GM11168 (cell line): ENCODE data around the gene RTN4R.

Experiments
- in situ Hi-C: fragments of 300-500 bp; cut with MboI; formaldehyde crosslinking; loops from one replicate; pipeline ENCODE4 v1.12.0; 2022; ENCODE audit warnings: low sequenced_read_pairs; ENCODE audit not compliant: unreplicated experiment

Gene RTN4R

GRCh38 chr22:20268279-20269012, at the start of gene RTN4R:
Gene RTN4R, minus strand, starts transcription at chr22:20268318. Its CDS starts 226 bp downstream, at chr22:20268092.
- in situ Hi-C loops, result no loop called here

- in situ Hi-C loops, result loop anchor here (25.0 kb wide), 1 partner anchor 1405 kb away; the partner anchor contains the start of gene DGCR6
Observed at GRCh38 chr22:20317402-20318042, 49.4 kb upstream of the RTN4R start.

GRCh38 chr22:20316844-20317401, 48.8 kb upstream of the RTN4R start:
- in situ Hi-C loops, result loop anchor here (25.0 kb wide), 1 partner anchor 1405 kb away; the partner anchor contains the start of gene DGCR6

- in situ Hi-C loops, result loop anchor here (25.0 kb wide), 1 partner anchor 1404 kb away; the partner anchor contains the start of gene DGCR6
Observed at GRCh38 chr22:20316217-20316843, 48.2 kb upstream of the RTN4R start.

- in situ Hi-C loops, result loop anchor here (25.0 kb wide), 1 partner anchor 1403 kb away; the partner anchor contains the start of gene DGCR6
Observed at GRCh38 chr22:20315337-20316216, 47.5 kb upstream of the RTN4R start.

- in situ Hi-C loops, result loop anchor here (25.0 kb wide), 1 partner anchor 1403 kb away; the partner anchor contains the start of gene DGCR6
Observed at GRCh38 chr22:20314741-20315336, 46.7 kb upstream of the RTN4R start.

- in situ Hi-C loops, result loop anchor here (25.0 kb wide), 1 partner anchor 1402 kb away; the partner anchor contains the start of gene DGCR6
Observed at GRCh38 chr22:20314206-20314605, 46.1 kb upstream of the RTN4R start.

- in situ Hi-C loops, result loop anchor here (25.0 kb wide), 1 partner anchor 1401 kb away; the partner anchor contains the start of gene DGCR6
Observed at GRCh38 chr22:20313306-20314077, 45.4 kb upstream of the RTN4R start.

- in situ Hi-C loops, result loop anchor here (25.0 kb wide), 1 partner anchor 1400 kb away; the partner anchor contains the start of gene DGCR6
Observed at GRCh38 chr22:20312396-20313191, 44.5 kb upstream of the RTN4R start.

GRCh38 chr22:20311249-20312062, 43.3 kb upstream of the RTN4R start:
- in situ Hi-C loops, result loop anchor here (25.0 kb wide), 1 partner anchor 1399 kb away; the partner anchor contains the start of gene DGCR6

- in situ Hi-C loops, result loop anchor here (25.0 kb wide), 1 partner anchor 1398 kb away; the partner anchor contains the start of gene DGCR6
Observed at GRCh38 chr22:20310773-20311172, 42.7 kb upstream of the RTN4R start.

- in situ Hi-C loops, result loop anchor here (25.0 kb wide), 1 partner anchor 1398 kb away; the partner anchor contains the start of gene DGCR6
Observed at GRCh38 chr22:20310180-20310579, 42.1 kb upstream of the RTN4R start.

- in situ Hi-C loops, result loop anchor here (25.0 kb wide), 1 partner anchor 1397 kb away; the partner anchor contains the start of gene DGCR6
Observed at GRCh38 chr22:20308806-20309650, 40.9 kb upstream of the RTN4R start.

- in situ Hi-C loops, result loop anchor here (25.0 kb wide), 1 partner anchor 1395 kb away; the partner anchor contains the start of gene DGCR6
Observed at GRCh38 chr22:20307448-20308447, 39.6 kb upstream of the RTN4R start.
